ENCODE measurements around the gene EPS15. TPM values are rescaled to one million over a fixed set of nuclear protein-coding genes. Genes with fewer than 3 reads are reported as not detected.

Gene EPS15
- total and polyA plus RNA-seq, 2 of the 13 experiments (the other 11 are each of a cell fraction or from before 2014, with no cell fraction given), result 14.3 to 19.3 TPM

- no peak for TF ChIP-seq ZMYM4 (CRISPR knock-in tag; IDR thresholded peaks at IDR 0.05)
- no peak for TF ChIP-seq TFE3 (CRISPR knock-in tag; IDR thresholded peaks at IDR 0.05)
- TF ChIP-seq ZNF292 (CRISPR knock-in tag; IDR thresholded peaks at IDR 0.05; ENCODE audit: borderline replicate concordance, low read depth), result no peak
Observed at GRCh38 chr1:51336711-51337110, 182.4 kb downstream of the EPS15 start (continued).

GRCh38 chr1:51336004-51336403 is 183.1 kb downstream of the EPS15 start:
- Histone ChIP-seq H3K4me2 (ENCODE audit: low read depth, low read length) (no peak overlapping the region; the same call in 1 of the 2 replicates), H2AFZ (ENCODE audit: low read length) (no peak overlapping the region), H3K27ac (ENCODE audit: extremely low read length, insufficient read depth, low read length) (no peak overlapping the region), H3K79me2 (ENCODE audit: insufficient read depth, low read length) (no peaks in the 10 kb centered on the region), H3K27me3 (ENCODE audit: control insufficient read depth in 1 of 2, insufficient read depth in 2 of 2, low read length in 2 of 2) (0 out of 5 replicates have a peak, but pooled peaks cover 0 to under 1% of the 10 kb centered on the region in 2 experiments), H3K4me1 (ENCODE audit: insufficient read depth, low read length) (peaks cover 24% of the 10 kb centered on the region), H3K4me3 (replicated peaks in 1 of 3; ENCODE audit: insufficient read depth in 1 of 3, low read depth in 2 of 3, low read length in 3 of 3) (no peak overlapping the region), H4K20me1 (ENCODE audit: insufficient read depth, low read length) (no peaks in the 10 kb centered on the region), H3K9ac (ENCODE audit: insufficient read depth, low read depth, low read length) (no peak overlapping the region), H3K36me3 (replicated peaks in 1 of 2; ENCODE audit: control insufficient read depth in 1 of 2, insufficient read depth in 2 of 2, low read length in 2 of 2) (no peaks in the 10 kb centered on the region), H3K9me3 (ENCODE audit: low read length) (no peaks in the 10 kb centered on the region)
- ATAC-seq, result no peak
- no peak for FAIRE-seq
- no TSS peak for BruUV-seq (replicated peaks)
- POLR2A ChIA-PET, result no interaction called here
- no peak for DNase-seq (ENCODE audit: low spot score)
- 23% methylated on average over 2 of the region's 3 CpGs for WGBS (ENCODE audit: low lambda C conversion rate)
- CTCF ChIA-PET (ENCODE audit: low intra/inter-chr PET ratio, low total read pairs), result no interaction called here
- in situ Hi-C loops (cut with HindIII; ENCODE audit: extremely low pct_ligation_motif_present, low pct_unique_long_range_greater_than_20kb) (no loop called here), intact Hi-C loops (cut with micrococcal nuclease; ENCODE audit: unreplicated experiment) (no loop called here)
- TF ChIP-seq SAP130 (CRISPR knock-in tag; IDR thresholded peaks at IDR 0.05; ENCODE audit: low read depth), result no peak
- no peak for TF ChIP-seq ZFP36 (IDR thresholded peaks at IDR 0.05; ENCODE audit: borderline replicate concordance, low read depth, low read length, partially characterized antibody)
- TF ChIP-seq ZNF704 (CRISPR knock-in tag; IDR thresholded peaks at IDR 0.05; ENCODE audit: borderline replicate concordance), result no peak
- no peak for TF ChIP-seq GPN1 (CRISPR knock-in tag; IDR thresholded peaks at IDR 0.05; ENCODE audit: borderline replicate concordance)
- no peak for TF ChIP-seq THAP9 (CRISPR knock-in tag; IDR thresholded peaks at IDR 0.05; ENCODE audit: borderline replicate concordance)
- no peak for TF ChIP-seq RAD51 (IDR thresholded peaks at IDR 0.05; ENCODE audit: borderline replicate concordance)
- no peak for TF ChIP-seq MIXL1 (CRISPR knock-in tag; IDR thresholded peaks at IDR 0.05)
- TF ChIP-seq TFE3 (CRISPR knock-in tag; IDR thresholded peaks at IDR 0.05), result no peak
- TF ChIP-seq GABPA (IDR thresholded peaks at IDR 0.05; ENCODE audit: low read depth, low read length), result no peak
- TF ChIP-seq GABPA (CRISPR knock-in tag; IDR thresholded peaks at IDR 0.05; ENCODE audit: low read depth), result no peak
- no peak for TF ChIP-seq ZNF10 (CRISPR knock-in tag; IDR thresholded peaks at IDR 0.05; ENCODE audit: borderline replicate concordance, low read depth)
- TF ChIP-seq ZNF878 (CRISPR knock-in tag; IDR thresholded peaks at IDR 0.05), result no peak
- no peak for TF ChIP-seq IKZF5 (CRISPR knock-in tag; IDR thresholded peaks at IDR 0.05)
